ENCODE measurements around the gene WWC2. TPM values are rescaled to one million over a fixed set of nuclear protein-coding genes. Genes with fewer than 3 reads are reported as not detected.

WWC2 gene
- total RNA-seq, 1 experiment from 2014 or later: 126 TPM

GRCh38 chr4:183276106-183276505 lies 177.0 kb downstream of the WWC2 start (continued):
- TF ChIP-seq, protein P1, sequence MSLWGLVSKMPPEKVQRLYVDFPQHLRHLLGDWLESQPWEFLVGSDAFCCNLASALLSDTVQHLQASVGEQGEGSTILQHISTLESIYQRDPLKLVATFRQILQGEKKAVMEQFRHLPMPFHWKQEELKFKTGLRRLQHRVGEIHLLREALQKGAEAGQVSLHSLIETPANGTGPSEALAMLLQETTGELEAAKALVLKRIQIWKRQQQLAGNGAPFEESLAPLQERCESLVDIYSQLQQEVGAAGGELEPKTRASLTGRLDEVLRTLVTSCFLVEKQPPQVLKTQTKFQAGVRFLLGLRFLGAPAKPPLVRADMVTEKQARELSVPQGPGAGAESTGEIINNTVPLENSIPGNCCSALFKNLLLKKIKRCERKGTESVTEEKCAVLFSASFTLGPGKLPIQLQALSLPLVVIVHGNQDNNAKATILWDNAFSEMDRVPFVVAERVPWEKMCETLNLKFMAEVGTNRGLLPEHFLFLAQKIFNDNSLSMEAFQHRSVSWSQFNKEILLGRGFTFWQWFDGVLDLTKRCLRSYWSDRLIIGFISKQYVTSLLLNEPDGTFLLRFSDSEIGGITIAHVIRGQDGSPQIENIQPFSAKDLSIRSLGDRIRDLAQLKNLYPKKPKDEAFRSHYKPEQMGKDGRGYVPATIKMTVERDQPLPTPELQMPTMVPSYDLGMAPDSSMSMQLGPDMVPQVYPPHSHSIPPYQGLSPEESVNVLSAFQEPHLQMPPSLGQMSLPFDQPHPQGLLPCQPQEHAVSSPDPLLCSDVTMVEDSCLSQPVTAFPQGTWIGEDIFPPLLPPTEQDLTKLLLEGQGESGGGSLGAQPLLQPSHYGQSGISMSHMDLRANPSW (CRISPR knock-in tag; conservative IDR thresholded peaks at IDR 0.05; ENCODE audit: low read depth): no peak
- TF ChIP-seq RORB (CRISPR knock-in tag; IDR thresholded peaks at IDR 0.05): no peak

DNA sequence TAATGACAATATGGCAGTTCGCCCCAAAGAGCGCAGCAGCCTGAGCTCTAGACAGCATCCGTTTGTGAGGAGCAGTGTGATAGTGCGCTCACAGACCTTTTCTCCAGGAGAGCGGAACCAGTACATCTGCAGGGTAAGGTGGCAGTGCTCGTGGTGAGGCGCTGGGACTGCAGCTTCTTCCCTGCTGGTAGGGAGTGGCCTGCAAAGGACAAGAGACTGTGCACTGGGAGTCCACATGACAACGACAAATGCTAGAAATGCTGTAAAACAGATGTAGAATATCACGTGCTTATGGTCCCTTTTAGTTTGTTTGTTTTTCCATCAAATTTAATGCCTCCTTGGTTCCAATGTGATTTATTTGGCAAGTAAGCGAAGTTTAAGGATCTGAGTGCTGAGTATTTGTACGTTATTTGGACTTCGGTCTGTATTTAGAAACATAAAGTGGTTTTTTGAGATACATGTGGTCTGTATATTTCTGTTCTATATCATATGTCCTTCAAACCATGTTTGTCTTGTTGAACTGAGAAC lies 185.3 kb downstream of the WWC2 start:
- POLR2A ChIA-PET: no interaction called here
- H3K36me3 Mint-ChIP-seq: peaks cover 76% of the 10 kb centered on the region
- H3K4me3 Mint-ChIP-seq: no peak overlapping the region
- no peaks in the 10 kb centered on the region for H3K4me1 Mint-ChIP-seq
- no peaks in the 10 kb centered on the region for H3K9me3 Mint-ChIP-seq
- no peak for DNase-seq (ENCODE audit: low spot score)
- ATAC-seq: no peak
- CTCF ChIA-PET: no interaction called here
- H3K27ac Mint-ChIP-seq: no peak overlapping the region
- no peaks in the 10 kb centered on the region for H3K27me3 Mint-ChIP-seq (ENCODE audit: low read depth)
- no peak for TF ChIP-seq ZNF219 (CRISPR knock-in tag; IDR thresholded peaks at IDR 0.05; ENCODE audit: borderline replicate concordance)
- no peak for TF ChIP-seq PRRX2 (CRISPR knock-in tag; IDR thresholded peaks at IDR 0.05)
- TF ChIP-seq, protein P2, sequence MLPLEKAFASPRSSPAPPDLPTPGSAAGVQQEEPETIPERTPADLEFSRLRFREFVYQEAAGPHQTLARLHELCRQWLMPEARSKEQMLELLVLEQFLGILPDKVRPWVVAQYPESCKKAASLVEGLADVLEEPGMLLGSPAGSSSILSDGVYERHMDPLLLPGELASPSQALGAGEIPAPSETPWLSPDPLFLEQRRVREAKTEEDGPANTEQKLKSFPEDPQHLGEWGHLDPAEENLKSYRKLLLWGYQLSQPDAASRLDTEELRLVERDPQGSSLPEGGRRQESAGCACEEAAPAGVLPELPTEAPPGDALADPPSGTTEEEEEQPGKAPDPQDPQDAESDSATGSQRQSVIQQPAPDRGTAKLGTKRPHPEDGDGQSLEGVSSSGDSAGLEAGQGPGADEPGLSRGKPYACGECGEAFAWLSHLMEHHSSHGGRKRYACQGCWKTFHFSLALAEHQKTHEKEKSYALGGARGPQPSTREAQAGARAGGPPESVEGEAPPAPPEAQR (CRISPR knock-in tag; IDR thresholded peaks at IDR 0.05): no peak
- TF ChIP-seq, protein P3, sequence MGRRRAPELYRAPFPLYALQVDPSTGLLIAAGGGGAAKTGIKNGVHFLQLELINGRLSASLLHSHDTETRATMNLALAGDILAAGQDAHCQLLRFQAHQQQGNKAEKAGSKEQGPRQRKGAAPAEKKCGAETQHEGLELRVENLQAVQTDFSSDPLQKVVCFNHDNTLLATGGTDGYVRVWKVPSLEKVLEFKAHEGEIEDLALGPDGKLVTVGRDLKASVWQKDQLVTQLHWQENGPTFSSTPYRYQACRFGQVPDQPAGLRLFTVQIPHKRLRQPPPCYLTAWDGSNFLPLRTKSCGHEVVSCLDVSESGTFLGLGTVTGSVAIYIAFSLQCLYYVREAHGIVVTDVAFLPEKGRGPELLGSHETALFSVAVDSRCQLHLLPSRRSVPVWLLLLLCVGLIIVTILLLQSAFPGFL (CRISPR knock-in tag; IDR thresholded peaks at IDR 0.05; ENCODE audit: borderline replicate concordance): no peak
- TF ChIP-seq, protein P4, sequence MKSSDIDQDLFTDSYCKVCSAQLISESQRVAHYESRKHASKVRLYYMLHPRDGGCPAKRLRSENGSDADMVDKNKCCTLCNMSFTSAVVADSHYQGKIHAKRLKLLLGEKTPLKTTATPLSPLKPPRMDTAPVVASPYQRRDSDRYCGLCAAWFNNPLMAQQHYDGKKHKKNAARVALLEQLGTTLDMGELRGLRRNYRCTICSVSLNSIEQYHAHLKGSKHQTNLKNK (CRISPR knock-in tag; IDR thresholded peaks at IDR 0.05): no peak
- TF ChIP-seq, protein P5, sequence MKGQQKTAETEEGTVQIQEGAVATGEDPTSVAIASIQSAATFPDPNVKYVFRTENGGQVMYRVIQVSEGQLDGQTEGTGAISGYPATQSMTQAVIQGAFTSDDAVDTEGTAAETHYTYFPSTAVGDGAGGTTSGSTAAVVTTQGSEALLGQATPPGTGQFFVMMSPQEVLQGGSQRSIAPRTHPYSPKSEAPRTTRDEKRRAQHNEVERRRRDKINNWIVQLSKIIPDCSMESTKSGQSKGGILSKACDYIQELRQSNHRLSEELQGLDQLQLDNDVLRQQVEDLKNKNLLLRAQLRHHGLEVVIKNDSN (CRISPR knock-in tag; IDR thresholded peaks at IDR 0.05): no peak
- TF ChIP-seq GRHL2 (CRISPR knock-in tag; IDR thresholded peaks at IDR 0.05; ENCODE audit: insufficient replicate concordance, severe bottlenecking): no peak

DNA sequence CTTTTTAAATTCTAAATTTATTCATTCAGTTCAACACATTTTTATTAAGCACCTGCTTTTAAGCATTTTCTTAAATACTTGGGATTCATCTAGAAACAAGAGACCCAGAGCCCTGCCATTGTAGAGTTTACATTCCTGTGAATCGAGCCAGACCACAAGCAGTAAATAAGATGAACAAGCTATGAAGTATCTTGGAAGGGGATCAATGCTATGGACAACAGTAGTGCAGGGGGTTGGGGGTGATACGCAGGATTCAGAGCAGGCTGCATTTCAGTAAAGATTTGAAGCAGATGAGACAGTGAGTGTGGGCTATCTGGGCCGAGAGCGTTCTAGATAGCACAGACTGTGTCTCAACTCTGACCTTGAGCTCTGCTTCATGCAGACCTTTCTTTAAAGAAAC lies 185.9 kb downstream of the WWC2 start:
- no peaks in the 10 kb centered on the region for H3K4me1 Mint-ChIP-seq
- peaks cover 83% of the 10 kb centered on the region for H3K36me3 Mint-ChIP-seq
- TF ChIP-seq, protein P6, sequence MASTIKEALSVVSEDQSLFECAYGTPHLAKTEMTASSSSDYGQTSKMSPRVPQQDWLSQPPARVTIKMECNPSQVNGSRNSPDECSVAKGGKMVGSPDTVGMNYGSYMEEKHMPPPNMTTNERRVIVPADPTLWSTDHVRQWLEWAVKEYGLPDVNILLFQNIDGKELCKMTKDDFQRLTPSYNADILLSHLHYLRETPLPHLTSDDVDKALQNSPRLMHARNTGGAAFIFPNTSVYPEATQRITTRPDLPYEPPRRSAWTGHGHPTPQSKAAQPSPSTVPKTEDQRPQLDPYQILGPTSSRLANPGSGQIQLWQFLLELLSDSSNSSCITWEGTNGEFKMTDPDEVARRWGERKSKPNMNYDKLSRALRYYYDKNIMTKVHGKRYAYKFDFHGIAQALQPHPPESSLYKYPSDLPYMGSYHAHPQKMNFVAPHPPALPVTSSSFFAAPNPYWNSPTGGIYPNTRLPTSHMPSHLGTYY (CRISPR knock-in tag; IDR thresholded peaks at IDR 0.05): no peak
- TF ChIP-seq NFE2L1 (CRISPR knock-in tag; IDR thresholded peaks at IDR 0.05): no peak
- no peak for TF ChIP-seq MXD4 (CRISPR knock-in tag; IDR thresholded peaks at IDR 0.05; ENCODE audit: borderline replicate concordance)
- no peak overlapping the region for H3K27ac Mint-ChIP-seq
- ChIA-PET POLR2A (no interaction called here), CTCF (no interaction called here)
- no peaks in the 10 kb centered on the region for H3K27me3 Mint-ChIP-seq (ENCODE audit: low read depth)
- DNase-seq (ENCODE audit: low spot score) (no peak), ATAC-seq (no peak)
- H3K4me3 Mint-ChIP-seq: no peak overlapping the region
- no peaks in the 10 kb centered on the region for H3K9me3 Mint-ChIP-seq

DNA sequence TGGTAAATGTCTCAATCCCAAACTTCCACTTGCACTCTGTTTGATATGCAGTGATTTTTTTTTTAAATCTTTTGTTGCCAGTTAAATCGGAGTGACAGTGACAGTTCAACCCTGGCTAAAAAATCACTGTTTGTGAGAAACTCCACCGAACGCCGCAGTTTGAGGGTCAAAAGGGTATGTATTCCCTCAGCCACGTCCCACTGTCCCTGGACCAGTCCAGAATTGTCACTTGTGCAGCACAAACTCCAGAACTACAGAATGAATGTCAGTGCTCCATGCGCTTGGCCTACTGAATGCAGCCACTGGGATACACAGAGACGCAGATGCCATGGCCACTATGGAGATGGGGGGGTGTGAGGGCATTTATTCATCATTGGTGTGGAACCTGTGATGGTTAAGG lies 186.8 kb downstream of the WWC2 start:
- Mint-ChIP-seq H3K27ac (no peak overlapping the region), H3K27me3 (ENCODE audit: low read depth) (no peaks in the 10 kb centered on the region), H3K36me3 (peaks cover 80% of the 10 kb centered on the region), H3K4me3 (no peak overlapping the region), H3K9me3 (no peaks in the 10 kb centered on the region), H3K4me1 (no peaks in the 10 kb centered on the region)
- DNase-seq (ENCODE audit: low spot score) (no peak), ATAC-seq (no peak)
- CTCF ChIA-PET: no interaction called here
- POLR2A ChIA-PET: no interaction called here
- TF ChIP-seq CTCF (IDR thresholded peaks at IDR 0.05): no peak
- TF ChIP-seq E2F5 (CRISPR knock-in tag; IDR thresholded peaks at IDR 0.05): no peak
- TF ChIP-seq NR1H2 (CRISPR knock-in tag; IDR thresholded peaks at IDR 0.05): no peak
- no peak for TF ChIP-seq ZNF425 (CRISPR knock-in tag; conservative IDR thresholded peaks at IDR 0.05)
- TF ChIP-seq, protein P7, sequence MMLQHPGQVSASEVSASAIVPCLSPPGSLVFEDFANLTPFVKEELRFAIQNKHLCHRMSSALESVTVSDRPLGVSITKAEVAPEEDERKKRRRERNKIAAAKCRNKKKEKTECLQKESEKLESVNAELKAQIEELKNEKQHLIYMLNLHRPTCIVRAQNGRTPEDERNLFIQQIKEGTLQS (CRISPR knock-in tag; conservative IDR thresholded peaks at IDR 0.05): no peak
